HepG2 (cell line): Measurements from ENCODE around the gene TBC1D16. TPM values are rescaled to one million over a fixed set of nuclear protein-coding genes. Genes with fewer than 3 reads are reported as not detected.

Source experiments
- AHR ChIP-seq: IDR thresholded peaks from 2 replicates; pipeline ENCODE4 v1.6.1; 2018; ENCODE audit warnings: missing genetic modification reagents, missing compliant biosample characterization
- GATAD1 ChIP-seq: IDR thresholded peaks from 2 replicates; pipeline ENCODE4 v1.6.1; 2016; ENCODE audit warnings: missing genetic modification reagents, missing compliant biosample characterization
- HINFP ChIP-seq: sonication (generic); formaldehyde crosslinking; IDR thresholded peaks from 2 replicates; pipeline ENCODE4 v1.4.0; 2020; ENCODE audit warnings: low read depth, mild to moderate bottlenecking, missing genetic modification reagents
- REST ChIP-seq, 2 experiments: IDR thresholded peaks; 2 replicates each; pipeline ENCODE4 v1.6.1; 2011 to 2012; ENCODE audit warnings: low read length in 2 of 2, borderline replicate concordance in 1 of 2, low read depth in 1 of 2, mild to moderate bottlenecking in 1 of 2, moderate library complexity in 1 of 2
- TFDP1 ChIP-seq: IDR thresholded peaks from 2 replicates; pipeline ENCODE4 v1.6.1; 2016; ENCODE audit warnings: missing compliant biosample characterization, missing genetic modification reagents, borderline replicate concordance
- ZBTB46 ChIP-seq: sonication (generic); formaldehyde crosslinking; IDR thresholded peaks from 2 replicates; pipeline ENCODE4 v1.4.0; 2020; ENCODE audit warnings: mild to moderate bottlenecking, missing genetic modification reagents, borderline replicate concordance
- ZFP36L1 ChIP-seq: sonication (generic); formaldehyde crosslinking; IDR thresholded peaks from 2 replicates; pipeline ENCODE4 v1.8.0; 2022; ENCODE audit warnings: mild to moderate bottlenecking, missing genetic modification reagents, moderate library complexity
- ZNF207 ChIP-seq: fragments of 450-650 bp; IDR thresholded peaks from 2 replicates; pipeline ENCODE4 v1.6.1; 2016; ENCODE audit warnings: antibody characterized with exemption, borderline replicate concordance
- ZNF335 ChIP-seq: sonication (generic); formaldehyde crosslinking; IDR thresholded peaks from 2 replicates; pipeline ENCODE4 v1.4.0; 2020; ENCODE audit warnings: missing genetic modification reagents
- ZNF512 ChIP-seq: sonication (generic); formaldehyde crosslinking; IDR thresholded peaks from 2 replicates; pipeline ENCODE4 v1.4.0; 2020; ENCODE audit warnings: mild to moderate bottlenecking, missing genetic modification reagents
- ZNF577 ChIP-seq: sonication (generic); formaldehyde crosslinking; IDR thresholded peaks from 2 replicates; pipeline ENCODE4 v1.4.0; 2020; ENCODE audit warnings: mild to moderate bottlenecking, low read depth, missing genetic modification reagents, borderline replicate concordance
- ZNF609 ChIP-seq: sonication (generic); formaldehyde crosslinking; IDR thresholded peaks from 2 replicates; pipeline ENCODE4 v1.4.0; 2020; ENCODE audit warnings: mild to moderate bottlenecking, missing genetic modification reagents, borderline replicate concordance
- ZNF747 ChIP-seq: sonication (generic); formaldehyde crosslinking; IDR thresholded peaks from 2 replicates; pipeline ENCODE4 v1.8.1; 2023; ENCODE audit warnings: missing genetic modification reagents, mild to moderate bottlenecking, borderline replicate concordance
- ZNF777 ChIP-seq: sonication (generic); formaldehyde crosslinking; IDR thresholded peaks from 2 replicates; pipeline ENCODE4 v1.4.0; 2020; ENCODE audit warnings: missing genetic modification reagents
- polyA plus RNA-seq, 8 experiments: library from polyadenylated mRNA; depleted of rRNA in 3 of 8; stranded (reverse) in 7 of 8; unstranded in 1 of 8; fragments of >200 nt; fragmentation: Illumina TruSeq in 4 of 8; extraction: Trizol in 4 of 8; gene quantifications; 2 replicates each; pipeline versions ENCODE4 v1.2.1 to v1.2.3, GENCODE V29; 2011 to 2016; ENCODE audit warnings: low read depth in 4 of 8, missing spikeins in 1 of 8, mixed read lengths in 1 of 8; ENCODE audit not compliant: insufficient read depth in 1 of 8
- total RNA-seq, 5 experiments: library from RNA; depleted of rRNA; stranded (reverse); fragments of >200 nt; fragmentation: Illumina TruSeq; extraction: Trizol; gene quantifications; 2 replicates each; pipeline ENCODE4 v1.2.3, GENCODE V29; 2016; ENCODE audit warnings: low read depth in 1 of 5

The TBC1D16 gene
- total and polyA plus RNA-seq, 2 of the 13 experiments (the other 11 are each of a cell fraction or from before 2014, with no cell fraction given) = 14.9 to 24.9 TPM

- peak; percentile 58; the same call in 1 of the 2 replicates for TF ChIP-seq ZNF609 (CRISPR knock-in tag)
- peak; percentile 76; the same call in 1 of the 2 replicates for TF ChIP-seq AHR (CRISPR knock-in tag)
- TF ChIP-seq ZFP36L1 (CRISPR knock-in tag) = no peak; the same call in 1 of the 2 replicates
- no peak for TF ChIP-seq ZNF207
- no peak for TF ChIP-seq ZNF577 (CRISPR knock-in tag)
- 0 out of 2 replicates have a peak, but pooled peaks have one; percentile 43 for TF ChIP-seq ZNF512 (CRISPR knock-in tag)
- no peak for TF ChIP-seq ZNF747
- no peak for TF ChIP-seq ZNF335 (CRISPR knock-in tag)
- no peak for TF ChIP-seq REST (IDR thresholded peaks at IDR 0.05; ENCODE audit: borderline replicate concordance in 1 of 2, low read depth in 1 of 2, low read length in 2 of 2)
- TF ChIP-seq GATAD1 = peak; percentile 64
- TF ChIP-seq TFDP1 (CRISPR knock-in tag) = peak; percentile 68; the same call in 1 of the 2 replicates
- no peak for TF ChIP-seq ZBTB46 (CRISPR knock-in tag)
- TF ChIP-seq HINFP (CRISPR knock-in tag) = no peak
- 0 out of 2 replicates have a peak, but pooled peaks have one; percentile 41 for TF ChIP-seq ZNF777
Measured at GRCh38 chr17:79905832-79906231, 129.8 kb downstream of the TBC1D16 start (continued).
